Motor neuron (in vitro differentiated cells): Measurements from ENCODE around the gene TNFRSF18. TPM values are rescaled to one million over a fixed set of nuclear protein-coding genes. Genes with fewer than 3 reads are reported as not detected.

Experiments
- ATAC-seq, 8 experiments: fragments of 200-7000 bp; cut with Tn5 transposase; replicated peaks in 6 of 8; 2 replicates each; pipeline ENCODE4 v1.8.0; 2021; ENCODE audit warnings: mild to moderate bottlenecking in 8 of 8, moderate library complexity in 8 of 8
- H3K27ac ChIP-seq, 2 donors: fragments of 250-450 bp; sonication (Bioruptor Pico); 2 replicates each; pipeline ENCODE4 v1.9.0; 2021; ENCODE audit warnings: antibody characterized with exemption in 2 of 2, mild to moderate bottlenecking in 2 of 2, moderate library complexity in 1 of 2
- H3K4me1 ChIP-seq, 2 donors: fragments of 250-450 bp; sonication (Bioruptor Pico); replicated peaks in 1 of 2; 2 replicates each; pipeline ENCODE4 v1.6.1; 2021; ENCODE audit warnings: antibody characterized with exemption in 2 of 2, mild to moderate bottlenecking in 2 of 2, moderate library complexity in 1 of 2
- H3K4me3 ChIP-seq, 5 donors: fragments of 250-450 bp; sonication (Bioruptor Pico); 2 replicates each; pipeline ENCODE4 v1.9.0; 2021; ENCODE audit warnings: antibody characterized with exemption in 5 of 5, mild to moderate bottlenecking in 5 of 5, moderate library complexity in 4 of 5
- WGBS, 10 experiments: fragments of 450-650 bp; shearing (Covaris generic); methylation state at CpG; one replicate each; pipeline ENCODE4 v1.0.0; 2022; 5-methylcytosine and 5-hydroxymethylcytosine counted together
- in situ Hi-C, 9 experiments: fragments of 400-800 bp; cut with MboI; loops; one replicate each; pipeline ENCODE4 v1.15.0; 2021; ENCODE audit warnings: low sequenced_read_pairs in 9 of 9, low pct_unique_long_range_greater_than_20kb in 2 of 9; ENCODE audit not compliant: unreplicated experiment in 9 of 9
- total RNA-seq, 8 experiments: library from RNA; unstranded; fragments of 300-600 nt; gene quantifications; 2 replicates each; pipeline versions ENCODE4 v1.2.3 to v1.2.4, GENCODE V29; 2022

The TNFRSF18 gene
- total RNA-seq, 8 experiments from 2014 or later = 0.24 to 0.49 TPM; not detected in 6

DNA sequence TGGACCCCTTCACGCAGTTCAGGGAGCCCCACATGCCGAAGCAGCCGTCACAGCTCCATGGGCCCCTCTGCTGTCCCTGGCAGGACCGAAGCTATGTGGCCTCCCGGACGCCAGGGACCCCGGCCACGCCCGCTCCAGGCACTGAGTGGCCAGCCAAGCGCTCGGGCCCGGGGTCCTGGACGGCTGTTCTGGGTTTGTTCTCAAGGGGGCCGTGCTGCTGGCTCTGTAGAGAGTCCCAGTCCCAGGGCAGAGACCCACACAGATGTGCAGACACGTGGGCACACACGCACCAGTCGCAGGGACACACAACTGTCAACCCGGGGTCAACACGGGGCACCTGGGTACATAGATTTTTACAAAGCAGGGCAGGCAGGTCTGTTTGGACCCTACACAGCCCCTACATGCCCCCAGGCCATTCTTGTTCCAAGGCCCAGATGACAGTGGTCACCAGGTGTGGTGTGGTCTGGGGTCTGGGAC lies 32.3 kb upstream of the TNFRSF18 start:
- no peak overlapping the region for H3K27ac ChIP-seq
- peaks cover 47 to 49% of the 10 kb centered on the region in 2 donors for H3K4me1 ChIP-seq
- in situ Hi-C loops = no loop called here
- no peak overlapping the region for H3K4me3 ChIP-seq
- no peak for ATAC-seq
- whole genome bisulfite sequencing, 10 experiments = 87 to 93% methylated on average over 3 to 6 of the region's 19 CpGs; no CpG with 5 or more reads in 8 of the 10 experiments

- ATAC-seq = peak in 4 of 8 experiments; percentile 2 to 11 (median 2)
- Histone ChIP-seq H3K4me3 (no peak overlapping the region), H3K4me1 (peaks cover 49% of the 10 kb centered on the region in 2 donors), H3K27ac (no peak overlapping the region)
- in situ Hi-C loops = no loop called here
- WGBS, 10 experiments = 50 to 100% (median 91%) methylated on average over 1 to 12 of the region's 48 CpGs; no CpG with 5 or more reads in 5 of the 10 experiments
Observed at GRCh38 chr1:1237874-1238701, 31.7 kb upstream of the TNFRSF18 start.

DNA sequence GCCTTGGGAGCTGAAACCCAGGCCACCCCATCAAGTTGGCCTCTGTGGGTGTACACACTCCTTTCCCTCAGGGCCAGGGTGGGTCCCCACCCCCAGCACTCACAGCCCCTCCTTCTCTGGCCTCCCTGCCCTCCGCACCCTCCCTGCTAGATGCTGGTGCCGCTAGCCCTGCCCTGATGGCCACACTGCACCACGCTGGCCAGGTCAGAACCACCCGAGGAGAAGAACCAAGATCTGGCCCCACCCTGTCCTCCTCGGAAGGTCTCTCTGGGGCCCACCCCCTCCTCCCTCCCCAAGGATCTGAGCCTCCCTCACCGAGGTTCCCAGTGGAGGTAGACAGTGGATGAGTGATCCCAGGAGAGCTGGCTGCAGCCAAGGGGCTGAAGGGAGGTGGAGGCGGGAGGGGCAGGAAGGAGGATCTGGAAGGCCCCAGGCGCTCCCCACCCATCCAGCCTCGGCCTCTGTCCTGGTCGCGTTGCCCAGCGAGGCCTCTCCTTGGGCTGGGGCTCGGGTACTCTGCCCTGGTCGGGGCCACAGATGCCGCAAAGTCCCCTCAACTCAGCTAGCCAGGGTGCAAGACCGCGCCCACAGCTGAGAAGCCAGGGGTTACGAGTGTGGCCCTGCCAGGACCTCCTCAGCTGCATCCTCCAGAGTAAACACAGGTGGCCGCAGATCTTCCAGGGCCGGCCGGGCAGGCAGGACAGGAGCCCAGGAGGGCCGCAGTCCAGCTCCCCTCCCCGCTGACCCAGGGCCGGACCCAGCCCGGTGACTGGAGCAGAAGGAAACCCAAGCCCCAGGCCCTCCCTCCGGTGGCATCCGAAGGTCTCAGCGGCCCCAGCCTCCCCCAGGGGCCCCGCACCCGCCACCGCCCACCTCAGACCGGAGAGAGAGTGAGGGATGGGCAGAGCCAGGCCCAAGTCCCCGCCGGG lies 30.8 kb upstream of the TNFRSF18 start:
- Histone ChIP-seq H3K4me1 (peaks cover 56 to 57% of the 10 kb centered on the region in 2 donors), H3K27ac (no peak overlapping the region), H3K4me3 (no peak overlapping the region)
- ATAC-seq = peak; percentile 1 to 32 (median 8)
- WGBS, 10 experiments = 20 to 89% (median 33%) methylated on average over 1 to 8 of the region's 34 CpGs; no CpG with 5 or more reads in 7 of the 10 experiments
- in situ Hi-C loops = no loop called here

GRCh38 chr1:1236176-1236763 lies 29.9 kb upstream of the TNFRSF18 start:
- H3K4me1 ChIP-seq = peaks cover 56 to 57% of the 10 kb centered on the region in 2 donors
- H3K27ac ChIP-seq = no peak overlapping the region
- in situ Hi-C loops = no loop called here
- no peak overlapping the region for H3K4me3 ChIP-seq
- 84 to 100% methylated on average over 1 to 4 of the region's 22 CpGs; no CpG with 5 or more reads in 8 of the 10 experiments for whole genome bisulfite sequencing, 10 experiments
- no peak for ATAC-seq

- in situ Hi-C loops = no loop called here
- 60 to 100% (median 91%) methylated on average over 2 to 14 of the region's 27 CpGs; no CpG with 5 or more reads in 4 of the 10 experiments for WGBS, 10 experiments
- peaks cover 57 to 58% of the 10 kb centered on the region in 2 donors for H3K4me1 ChIP-seq
- no peak overlapping the region for H3K27ac ChIP-seq
- no peak for ATAC-seq
- no peak overlapping the region for H3K4me3 ChIP-seq
Observed at GRCh38 chr1:1235016-1235744, 28.8 kb upstream of the TNFRSF18 start.

GRCh38 chr1:1234180-1234808 lies 27.9 kb upstream of the TNFRSF18 start:
- no peak for ATAC-seq
- H3K4me3 ChIP-seq = no peak overlapping the region
- 84 to 100% (median 92%) methylated on average over 1 to 20 of the region's 28 CpGs; no CpG with 5 or more reads in 4 of the 10 experiments for WGBS, 10 experiments
- H3K4me1 ChIP-seq = peaks cover 51 to 52% of the 10 kb centered on the region in 2 donors
- no peak overlapping the region for H3K27ac ChIP-seq
- in situ Hi-C loops = no loop called here

DNA sequence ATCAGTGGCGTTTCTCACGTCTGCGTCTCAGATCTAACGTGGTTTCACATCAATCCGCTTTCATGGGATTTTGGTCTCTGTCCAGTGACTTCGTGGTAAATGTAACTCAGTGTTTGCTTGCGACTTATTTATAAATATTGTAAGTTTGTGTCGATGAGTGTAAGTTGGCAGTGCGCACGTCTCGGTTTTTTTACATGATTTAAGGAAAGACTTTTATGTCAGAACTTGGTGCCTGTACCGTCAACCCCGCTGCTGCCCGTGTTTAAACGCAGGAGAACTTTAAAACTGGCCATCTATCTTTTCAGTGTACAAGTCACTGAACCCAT lies 27.1 kb upstream of the TNFRSF18 start:
- Histone ChIP-seq H3K4me1 (peaks cover 45 to 48% of the 10 kb centered on the region in 2 donors), H3K4me3 (peak overlapping the region in 1 of 5 donors; percentile 45), H3K27ac (no peak overlapping the region)
- 52 to 100% (median 83%) methylated on average over 2 to 15 of the region's 15 CpGs; no CpG with 5 or more reads in 3 of the 10 experiments for WGBS, 10 experiments
- in situ Hi-C loops = no loop called here
- ATAC-seq = no peak

GRCh38 chr1:1232796-1233566 lies 26.6 kb upstream of the TNFRSF18 start:
- peak overlapping the region; percentile 36 to 98 (median 41) for H3K4me3 ChIP-seq
- H3K27ac ChIP-seq = peak overlapping the region; percentile 86 to 94
- in situ Hi-C loops = no loop called here
- H3K4me1 ChIP-seq = peaks cover 40 to 42% of the 10 kb centered on the region in 2 donors
- 95 to 97% (median 95%) methylated on average over 6 to 54 of the region's 98 CpGs; no CpG with 5 or more reads in 5 of the 10 experiments for WGBS, 10 experiments
- ATAC-seq = no peak

GRCh38 chr1:1232208-1232795 lies 25.9 kb upstream of the TNFRSF18 start, which contains the start of gene B3GALT6:
Gene B3GALT6, plus strand, starts transcription at chr1:1232237. Its CDS starts 42 bp downstream, at chr1:1232279.
- in situ Hi-C loops = no loop called here
- peak in 3 of 8 experiments; percentile 4 to 70 (median 5) for ATAC-seq
- H3K4me3 ChIP-seq = peak within 1 kb of the TSS; percentile 70 to 98 (median 93)
- WGBS, 10 experiments = 35 to 40% methylated on average over 4 to 6 of the region's 100 CpGs; no CpG with 5 or more reads in 8 of the 10 experiments
- H3K27ac ChIP-seq = peak within 1 kb of the TSS; percentile 92 to 98
- H3K4me1 ChIP-seq = peaks cover 34 to 35% of the 10 kb centered on the region in 2 donors

DNA sequence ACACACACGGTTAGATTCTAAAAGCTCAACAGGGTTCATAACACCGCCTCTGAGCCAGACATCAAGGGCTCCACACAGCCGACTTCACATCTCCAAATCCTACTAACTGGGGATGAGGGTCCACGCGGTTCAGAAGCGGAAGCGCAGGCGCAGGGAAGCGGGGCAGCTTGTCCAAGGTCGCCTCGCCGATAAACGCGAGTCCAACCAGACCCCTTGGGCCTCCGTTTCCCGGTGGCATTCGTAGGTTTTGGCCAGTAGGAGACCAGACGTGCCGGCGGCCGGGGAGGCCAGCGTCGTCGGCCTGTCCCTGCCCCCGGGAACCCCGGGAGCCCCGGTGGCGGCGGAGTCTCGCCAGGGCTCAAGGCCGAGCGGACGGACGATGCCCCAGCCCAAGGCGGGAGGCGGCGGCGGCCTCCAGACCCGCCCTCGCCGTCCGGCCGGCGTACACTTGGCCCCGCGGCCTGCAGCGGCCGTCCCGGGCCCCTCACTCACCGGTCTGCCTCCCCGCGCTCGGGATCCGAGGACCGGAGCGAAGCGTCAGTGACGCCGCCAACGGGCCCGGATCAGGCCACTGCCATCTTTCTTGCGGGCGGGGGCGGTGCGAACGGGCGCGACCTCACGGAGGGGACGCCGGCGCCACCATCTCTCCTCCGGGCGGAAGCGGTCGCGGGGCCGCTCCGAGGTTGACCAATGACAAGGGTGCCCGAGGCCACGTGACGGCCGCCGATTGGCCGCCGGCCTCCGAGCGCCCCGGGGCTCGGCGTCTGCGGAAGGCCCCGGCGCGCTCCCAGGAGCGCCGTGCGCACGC lies 25.2 kb upstream of the TNFRSF18 start, which contains the start of gene SDF4:
SDF4 (minus strand) TSS at position 602 of the 808 bp plus-strand sequence. CDS start 3,229 bp downstream, outside the sequence.
- peak; percentile 82 to 96 (median 92) for ATAC-seq
- peaks cover 27 to 29% of the 10 kb centered on the region in 2 donors for H3K4me1 ChIP-seq
- peak within 1 kb of the TSS; percentile 92 to 98 for H3K27ac ChIP-seq
- in situ Hi-C loops = no loop called here
- peak within 1 kb of the TSS; percentile 70 to 98 (median 93) for H3K4me3 ChIP-seq
- 0 to 20% (median 1%) methylated on average over 1 to 30 of the region's 99 CpGs; no CpG with 5 or more reads in 3 of the 10 experiments for WGBS, 10 experiments
